K562 (cell line): Measurements from ENCODE around the gene PTP4A2. TPM values are rescaled to one million over a fixed set of nuclear protein-coding genes. Genes with fewer than 3 reads are reported as not detected.
A peak's percentile ranks its signal among the peaks of the same experiment; 100 is the strongest.

Experiments
- ASH1L ChIP-seq: fragments of 450-650 bp; IDR thresholded peaks from 2 replicates; pipeline ENCODE4 v1.6.1; 2018; ENCODE audit warnings: borderline replicate concordance, mild to moderate bottlenecking, low read depth; ENCODE audit not compliant: partially characterized antibody
- ATF4 ChIP-seq: fragments of 450-650 bp; formaldehyde crosslinking; IDR thresholded peaks from 2 replicates; pipeline ENCODE4 v1.4.0; 2022; ENCODE audit warnings: mild to moderate bottlenecking, moderate library complexity
- CREBBP ChIP-seq: IDR thresholded peaks from one replicate; pipeline ENCODE4 v1.6.1; 2012; ENCODE audit warnings: low read depth, mild to moderate bottlenecking, control low read depth, inconsistent platforms, low read length
- CTBP1 ChIP-seq: fragments of 450-650 bp; IDR thresholded peaks from 2 replicates; pipeline ENCODE4 v1.6.1; 2016; ENCODE audit warnings: borderline replicate concordance
- ETS2 ChIP-seq: IDR thresholded peaks from 2 replicates; pipeline ENCODE4 v1.6.1; 2016; ENCODE audit warnings: borderline replicate concordance, missing genetic modification characterization, mild to moderate bottlenecking, moderate library complexity, missing compliant biosample characterization; ENCODE audit not compliant: poor library complexity, severe bottlenecking
- FOXP1 ChIP-seq: sonication (generic); formaldehyde crosslinking; IDR thresholded peaks from 2 replicates; pipeline ENCODE4 v1.8.0; 2022; ENCODE audit warnings: mild to moderate bottlenecking, missing genetic modification reagents
- IRF2 ChIP-seq: sonication (generic); formaldehyde crosslinking; IDR thresholded peaks from 2 replicates; pipeline ENCODE4 v1.8.1; 2022; ENCODE audit warnings: mild to moderate bottlenecking, missing genetic modification reagents
- NBN ChIP-seq: fragments of 450-650 bp; IDR thresholded peaks from 2 replicates; pipeline ENCODE4 v1.6.1; 2016; ENCODE audit warnings: low read depth, mild to moderate bottlenecking
- PHF21A ChIP-seq: fragments of 450-650 bp; IDR thresholded peaks from 2 replicates; pipeline ENCODE4 v1.6.1; 2017; ENCODE audit warnings: low read depth, borderline replicate concordance
- PPARD ChIP-seq: fragments of 250-450 bp; sonication (Bioruptor Pico); IDR thresholded peaks from 2 replicates; pipeline ENCODE4 v1.8.0; 2022; ENCODE audit warnings: inconsistent platforms, mild to moderate bottlenecking, moderate library complexity
- PRDM10 ChIP-seq: fragments of 450-650 bp; IDR thresholded peaks from 2 replicates; pipeline ENCODE4 v1.6.1; 2018; ENCODE audit not compliant: partially characterized antibody
- PYGO2 ChIP-seq: fragments of 450-650 bp; IDR thresholded peaks from 2 replicates; pipeline ENCODE4 v1.6.1; 2016; ENCODE audit warnings: mild to moderate bottlenecking, missing genetic modification characterization, moderate library complexity, missing compliant biosample characterization
- TCFL5 ChIP-seq: fragments of 250-450 bp; sonication (Bioruptor Pico); conservative IDR thresholded peaks from 2 replicates; pipeline ENCODE4 v1.6.1; 2021; ENCODE audit warnings: mild to moderate bottlenecking, moderate library complexity, matching md5 sums
- THRB ChIP-seq: fragments of 450-650 bp; formaldehyde crosslinking; conservative IDR thresholded peaks from 2 replicates; pipeline ENCODE4 v1.4.0; 2022; ENCODE audit warnings: mild to moderate bottlenecking, missing genetic modification characterization
- U2AF1 ChIP-seq: fragments of 200-400 bp; formaldehyde crosslinking; optimal IDR thresholded peaks from 2 replicates; pipeline ENCODE3; 2017; ENCODE audit warnings: mild to moderate bottlenecking, low read depth, low read length, moderate library complexity
- XRCC5 ChIP-seq: fragments of 200-400 bp; formaldehyde crosslinking; IDR thresholded peaks from 2 replicates; pipeline ENCODE4 v1.6.1; 2017; ENCODE audit warnings: low read depth, mild to moderate bottlenecking, low read length
- ZNF165 ChIP-seq: fragments of 250-450 bp; sonication (Bioruptor Pico); IDR thresholded peaks from 2 replicates; pipeline ENCODE4 v1.4.0; 2020; ENCODE audit warnings: borderline replicate concordance
- ZNF280B ChIP-seq: fragments of 250-450 bp; sonication (Bioruptor Pico); IDR thresholded peaks from 2 replicates; pipeline ENCODE4 v1.5.1; 2021; ENCODE audit warnings: mild to moderate bottlenecking
- ZNF507 ChIP-seq: conservative IDR thresholded peaks from 2 replicates; pipeline ENCODE4 v1.6.1; 2017; ENCODE audit warnings: missing genetic modification characterization, missing compliant biosample characterization
- ZNF717 ChIP-seq: fragments of 250-450 bp; sonication (Bioruptor Pico); IDR thresholded peaks from 2 replicates; pipeline ENCODE4 v1.5.0; 2021
- polyA plus RNA-seq, 8 experiments: library from polyadenylated mRNA; depleted of rRNA in 4 of 8; stranded (reverse) in 5 of 8; unstranded in 3 of 8; fragments of >200 nt; fragmentation: Nextera tagmentation in 2 of 8; fragmentation: Illumina TruSeq in 1 of 8; extraction: Ambion mirVana in 2 of 8; extraction: Trizol in 1 of 8; gene quantifications; 2 replicates each; pipeline versions ENCODE4 v1.2.1 to v1.2.3, GENCODE V29; 2011 to 2014; ENCODE audit warnings: inconsistent platforms in 1 of 8, missing spikeins in 1 of 8
- total RNA-seq, 7 experiments: library from RNA; depleted of rRNA in 6 of 7; stranded (reverse); fragments of >200 nt in 6 of 7; fragmentation: Illumina TruSeq in 2 of 7; extraction: Trizol in 2 of 7; gene quantifications; 2 replicates each; pipeline versions ENCODE4 v1.2.1 to v1.2.3, GENCODE V29; 2011 to 2021; ENCODE audit warnings: low replicate concordance in 1 of 7

Gene PTP4A2
- total and polyA plus RNA-seq, 9 of the 15 experiments (the other 6 are each of a cell fraction or from before 2014, with no cell fraction given): 197 to 870 (median 480) TPM

GRCh38 chr1:31954607-31955283, 16.6 kb upstream of the PTP4A2 start (continued):
- TF ChIP-seq PRDM10 (peak; percentile 53), ZNF507 (tag) (no peak), CREBBP (no peak), PHF21A (no peak), FOXP1 (CRISPR knock-in tag) (no peak), PYGO2 (tag) (peak; percentile 75), ATF4 (CRISPR knock-in tag) (peak; percentile 93), TCFL5 (no peak), CTBP1 (peak; percentile 85; the same call in 1 of the 2 replicates), ZNF717 (peak; percentile 72; the same call in 1 of the 2 replicates), THRB (peak; percentile 62; the same call in 1 of the 2 replicates), ETS2 (tag) (peak; percentile 24), NBN (no peak; the same call in 1 of the 2 replicates), ZNF165 (CRISPR knock-in tag) (peak; percentile 4; the same call in 1 of the 2 replicates), ASH1L (no peak), IRF2 (no peak), U2AF1 (no peak), ZNF280B (CRISPR knock-in tag) (no peak), PPARD (CRISPR knock-in tag) (0 out of 2 replicates have a peak, but pooled peaks have one; percentile 12), XRCC5 (0 out of 2 replicates have a peak, but pooled peaks have one; percentile 48)
